Breast epithelium (tissue), 3 donors: Measurements from ENCODE around the gene CBX8.

ENCODE experiments used
- CTCF ChIP-seq, 3 donors: fragments of 450-650 bp; IDR thresholded peaks; one replicate each; pipeline ENCODE4 v1.5.1; 2016 to 2017; ENCODE audit warnings: antibody characterized with exemption in 3 of 3, mild to moderate bottlenecking in 3 of 3, moderate library complexity in 3 of 3
- POLR2A ChIP-seq: fragments of 450-650 bp; IDR thresholded peaks from one replicate; pipeline ENCODE4 v1.6.1; 2016; ENCODE audit warnings: antibody characterized with exemption, mild to moderate bottlenecking, moderate library complexity
- POLR2AphosphoS5 ChIP-seq, 3 donors: sonication (generic); formaldehyde crosslinking; IDR thresholded peaks; one replicate each; pipeline ENCODE4 v1.6.1; 2017; ENCODE audit warnings: antibody characterized with exemption in 3 of 3

GRCh38 chr17:79788455-79788854 is 8.4 kb downstream of the CBX8 start:
- TF ChIP-seq CTCF (IDR thresholded peaks at IDR 0.05) (no peak), POLR2AphosphoS5 (IDR thresholded peaks at IDR 0.05) (no peak), POLR2A (no peak)
